NT2/D1 (cell line): Measurements from ENCODE around the gene WDR81.

Experiments
- SUZ12 ChIP-seq: IDR thresholded peaks from 2 replicates; pipeline ENCODE4 v1.6.1; 2011; ENCODE audit not compliant: insufficient read length, insufficient read depth; ENCODE audit errors: extremely low read depth
- YY1 ChIP-seq: IDR thresholded peaks from 2 replicates; pipeline ENCODE4 v1.6.1; 2011; ENCODE audit not compliant: insufficient read length, insufficient read depth
- ZNF274 ChIP-seq: IDR thresholded peaks from 2 replicates; pipeline ENCODE4 v1.6.1; 2011; ENCODE audit warnings: mild to moderate bottlenecking, low read depth, low read length

- TF ChIP-seq ZNF274 (no peak), SUZ12 (no peak), YY1 (no peak)
Observed at GRCh38 chr17:1773696-1774181, 49.2 kb downstream of the WDR81 start.
